Measurements from ENCODE around the gene CACNB2. TPM values are rescaled to one million over a fixed set of nuclear protein-coding genes. Genes with fewer than 3 reads are reported as not detected.

Gene CACNB2
- total RNA-seq, 2 experiments from 2014 or later: not detected

- intact Hi-C loops (cut with DNase I, micrococcal nuclease): no loop called here
- Mint-ChIP-seq H3K9me3 (ENCODE audit: low read depth) (no peaks in the 10 kb centered on the region), H3K4me3 (no peak overlapping the region), H3K27ac (no peak overlapping the region), H3K27me3 (no peaks in the 10 kb centered on the region), H3K4me1 (no peaks in the 10 kb centered on the region), H3K36me3 (ENCODE audit: low read depth) (no peaks in the 10 kb centered on the region)
- ATAC-seq (no peak), DNase-seq (no peak)
- ChIA-PET CTCF (no interaction called here), POLR2A (no interaction called here)
Observed at GRCh38 chr10:18303851-18304801, 163.9 kb downstream of the CACNB2 start.

DNA sequence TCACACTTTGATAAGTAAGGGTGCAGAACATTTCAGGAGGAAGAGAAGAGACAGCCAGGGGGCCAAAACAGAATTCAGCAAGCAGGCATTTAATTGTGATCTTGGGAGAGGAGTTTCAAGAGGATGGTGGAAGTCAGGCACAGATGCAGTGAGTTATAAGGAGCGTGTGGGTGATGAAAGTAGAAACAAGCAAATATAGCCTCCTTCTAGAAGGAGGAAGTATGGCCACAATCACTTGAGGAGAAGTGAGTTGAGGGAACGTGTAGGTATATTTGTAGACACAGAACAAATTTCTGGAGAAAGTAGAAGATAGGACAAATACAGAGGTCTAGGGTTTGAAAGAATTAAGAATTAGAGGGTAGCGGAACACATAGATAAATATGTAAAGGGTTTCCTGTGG lies 165.8 kb downstream of the CACNB2 start:
- ATAC-seq: no peak
- Mint-ChIP-seq H3K9me3 (ENCODE audit: low read depth) (no peaks in the 10 kb centered on the region), H3K4me3 (no peak overlapping the region)

DNA sequence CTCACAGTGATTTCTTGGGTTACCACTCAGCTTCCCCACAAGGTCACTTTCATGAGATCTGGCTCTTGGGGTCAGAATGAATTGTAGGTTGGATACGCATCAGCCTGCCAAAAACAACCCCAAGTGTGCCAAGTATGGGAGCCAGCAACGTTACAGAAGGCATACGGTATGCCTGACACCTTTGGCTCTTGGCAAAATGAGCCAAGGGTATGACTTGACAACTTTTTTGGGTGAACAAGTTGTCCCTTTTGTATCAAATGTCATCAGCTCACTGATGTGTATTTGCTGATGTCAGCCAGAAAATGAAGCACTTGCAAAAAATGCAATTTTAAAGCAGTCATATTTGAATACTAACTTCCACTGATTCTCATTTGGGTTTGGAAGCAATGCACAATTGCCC lies 168.4 kb downstream of the CACNB2 start:
- Mint-ChIP-seq H3K4me1 (no peaks in the 10 kb centered on the region), H3K9me3 (ENCODE audit: low read depth) (no peaks in the 10 kb centered on the region), H3K4me3 (no peak overlapping the region), H3K36me3 (ENCODE audit: low read depth) (no peaks in the 10 kb centered on the region), H3K27me3 (no peaks in the 10 kb centered on the region), H3K27ac (no peak overlapping the region)
- no peak for DNase-seq
- ChIA-PET CTCF (interaction anchor here (0.6 kb wide), 1 partner anchor 1217 kb away, joined by 3 read pairs; no protein-coding TSS in a partner anchor), POLR2A (no interaction called here)
- no peak for ATAC-seq
- intact Hi-C loops (cut with DNase I, micrococcal nuclease): no loop called here

More for the DNA sequence above, 165.8 kb downstream of the CACNB2 start:
- Mint-ChIP-seq H3K4me1 (no peaks in the 10 kb centered on the region), H3K27ac (no peak overlapping the region), H3K36me3 (ENCODE audit: low read depth) (no peaks in the 10 kb centered on the region), H3K27me3 (no peaks in the 10 kb centered on the region)
- intact Hi-C loops (cut with DNase I, micrococcal nuclease): no loop called here
- no peak for DNase-seq
- POLR2A ChIA-PET: no interaction called here
- CTCF ChIA-PET: no interaction called here

DNA sequence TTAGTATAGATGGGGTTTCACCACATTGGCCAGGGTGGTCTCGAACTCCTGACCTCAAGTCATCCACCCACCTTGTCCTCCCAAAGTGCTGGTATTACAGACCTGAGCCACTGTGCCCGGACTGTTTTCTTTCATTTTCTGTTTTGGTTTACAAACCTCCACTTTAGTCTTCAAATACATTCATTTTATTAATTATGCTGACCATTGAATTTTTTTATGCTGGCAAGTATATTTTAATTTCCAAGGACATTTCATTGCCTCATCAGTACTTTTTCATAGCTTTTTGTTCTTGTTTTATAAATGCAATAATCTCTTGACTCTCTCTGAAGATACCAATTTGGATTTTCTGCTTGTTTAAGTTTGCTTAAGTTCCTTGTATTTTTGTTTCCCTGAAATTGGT lies 170.5 kb downstream of the CACNB2 start:
- Mint-ChIP-seq H3K9me3 (ENCODE audit: low read depth) (no peaks in the 10 kb centered on the region), H3K4me1 (no peaks in the 10 kb centered on the region), H3K4me3 (no peak overlapping the region), H3K27me3 (no peaks in the 10 kb centered on the region), H3K27ac (no peak overlapping the region), H3K36me3 (ENCODE audit: low read depth) (no peaks in the 10 kb centered on the region)
- ChIA-PET POLR2A (no interaction called here), CTCF (no interaction called here)
- intact Hi-C loops (cut with DNase I, micrococcal nuclease): no loop called here
- DNase-seq (no peak), ATAC-seq (no peak)

DNA sequence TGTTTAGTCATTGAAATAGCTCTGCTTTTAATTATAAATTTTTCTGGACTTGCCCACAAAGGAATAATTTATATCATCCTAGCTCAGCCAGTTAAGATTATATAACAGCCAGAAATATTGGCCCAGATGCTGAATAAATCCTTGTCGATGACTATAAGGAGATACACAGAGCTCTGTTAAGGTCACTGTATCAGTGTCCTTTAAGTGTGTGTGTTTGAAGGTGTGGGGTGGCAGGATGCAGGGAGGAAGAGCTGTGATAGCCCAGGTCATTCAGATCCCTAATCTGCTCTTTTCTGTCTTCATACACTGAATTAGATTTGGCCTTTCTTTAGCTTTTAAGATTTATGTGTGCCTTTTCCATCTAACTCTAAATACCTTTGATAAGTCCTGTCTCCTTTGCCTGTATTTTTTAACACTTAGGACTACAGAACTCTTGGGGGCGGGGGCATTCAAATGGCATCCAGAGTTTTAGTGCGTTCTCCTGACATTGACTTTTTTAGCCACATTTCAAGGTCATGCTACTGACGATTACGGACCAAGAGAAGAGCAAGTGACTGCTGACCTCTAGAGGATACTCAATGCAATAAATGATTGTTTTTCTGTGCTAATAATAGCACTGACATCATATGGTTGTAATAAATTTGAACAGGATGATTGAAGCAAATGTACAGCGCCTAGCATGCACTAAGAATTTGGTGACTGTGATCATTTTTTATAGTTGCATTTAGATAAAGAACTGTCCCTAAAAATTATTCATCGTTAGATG lies 172.3 kb downstream of the CACNB2 start:
- no peaks in the 10 kb centered on the region for H3K36me3 Mint-ChIP-seq (ENCODE audit: low read depth)
- ChIA-PET POLR2A (no interaction called here), CTCF (interaction anchor here (1.0 kb wide), 1 partner anchor 491 kb away, joined by 4 read pairs; no protein-coding TSS in a partner anchor)
- intact Hi-C loops (cut with DNase I, micrococcal nuclease): no loop called here
- H3K27ac Mint-ChIP-seq: no peak overlapping the region
- H3K27me3 Mint-ChIP-seq: no peaks in the 10 kb centered on the region
- ATAC-seq: no peak
- H3K4me3 Mint-ChIP-seq: no peak overlapping the region
- no peaks in the 10 kb centered on the region for H3K4me1 Mint-ChIP-seq
- DNase-seq: no peak
- no peaks in the 10 kb centered on the region for H3K9me3 Mint-ChIP-seq (ENCODE audit: low read depth)

DNA sequence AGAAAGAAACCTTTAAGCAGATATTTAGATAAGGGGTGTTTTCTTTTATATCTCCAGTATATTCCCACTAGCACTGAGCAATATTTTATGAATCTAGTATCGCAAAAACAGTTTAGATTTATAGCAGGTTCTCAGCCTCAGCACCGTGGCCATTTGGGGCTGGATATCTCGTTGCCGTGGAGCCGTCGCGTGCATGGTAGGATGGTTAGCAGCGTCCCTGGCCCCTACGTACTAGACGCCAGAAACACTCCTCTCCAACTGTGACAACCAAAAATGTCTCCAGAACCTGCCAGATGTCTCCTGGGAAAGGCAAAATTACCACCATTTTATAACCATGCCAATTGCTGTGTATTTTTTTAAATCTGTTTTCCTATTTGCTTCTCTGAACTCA lies 172.9 kb downstream of the CACNB2 start:
- DNase-seq (no peak), ATAC-seq (no peak)
- H3K27me3 Mint-ChIP-seq: peaks cover 2% of the 10 kb centered on the region
- no peak overlapping the region for H3K4me3 Mint-ChIP-seq
- POLR2A ChIA-PET: no interaction called here
- H3K36me3 Mint-ChIP-seq (ENCODE audit: low read depth): no peaks in the 10 kb centered on the region
- intact Hi-C loops (cut with DNase I, micrococcal nuclease): no loop called here
- CTCF ChIA-PET: no interaction called here
- no peaks in the 10 kb centered on the region for H3K4me1 Mint-ChIP-seq
- H3K27ac Mint-ChIP-seq: no peak overlapping the region
- H3K9me3 Mint-ChIP-seq (ENCODE audit: low read depth): no peaks in the 10 kb centered on the region

- ChIA-PET POLR2A (no interaction called here), CTCF (no interaction called here)
- ATAC-seq: no peak
- H3K36me3 Mint-ChIP-seq (ENCODE audit: low read depth): no peaks in the 10 kb centered on the region
- DNase-seq: no peak
- peaks cover 2% of the 10 kb centered on the region for H3K27me3 Mint-ChIP-seq
- intact Hi-C loops (cut with DNase I, micrococcal nuclease): no loop called here
- H3K9me3 Mint-ChIP-seq (ENCODE audit: low read depth): no peaks in the 10 kb centered on the region
- no peaks in the 10 kb centered on the region for H3K4me1 Mint-ChIP-seq
- no peak overlapping the region for H3K4me3 Mint-ChIP-seq
- no peak overlapping the region for H3K27ac Mint-ChIP-seq
Observed at GRCh38 chr10:18313626-18314025, 173.4 kb downstream of the CACNB2 start.

DNA sequence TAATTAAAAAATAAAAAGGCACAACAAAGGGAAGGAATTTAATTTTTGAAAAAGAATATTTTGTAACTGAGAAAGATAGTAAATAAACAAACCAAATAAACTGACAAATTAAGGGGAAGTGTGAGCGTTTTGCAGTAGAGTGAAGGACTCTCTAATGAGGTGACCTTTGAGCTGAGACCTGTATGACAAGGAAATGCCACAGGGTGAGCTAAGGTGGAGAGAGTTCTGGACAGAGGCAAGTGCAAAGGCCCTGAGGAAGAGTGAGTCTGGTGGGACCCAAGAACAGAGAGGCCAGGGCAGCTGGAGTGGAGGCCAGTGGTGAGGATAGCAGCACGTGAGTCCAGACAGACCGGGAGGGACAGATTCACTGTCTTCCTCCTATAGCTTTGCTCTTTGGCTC lies 179.4 kb downstream of the CACNB2 start:
- H3K27me3 Mint-ChIP-seq: peaks cover 2% of the 10 kb centered on the region
- DNase-seq (no peak), ATAC-seq (no peak)
- H3K4me1 Mint-ChIP-seq: no peaks in the 10 kb centered on the region
- H3K4me3 Mint-ChIP-seq: no peak overlapping the region
- POLR2A ChIA-PET: interaction anchor here (0.6 kb wide), 1 partner anchor 32 kb away, joined by 12 read pairs; no protein-coding TSS in a partner anchor
- no peaks in the 10 kb centered on the region for H3K9me3 Mint-ChIP-seq (ENCODE audit: low read depth)
- H3K27ac Mint-ChIP-seq: no peak overlapping the region
- intact Hi-C loops (cut with DNase I, micrococcal nuclease): no loop called here
- H3K36me3 Mint-ChIP-seq (ENCODE audit: low read depth): no peaks in the 10 kb centered on the region
- CTCF ChIA-PET: interaction anchor here (0.6 kb wide), 1 partner anchor 454 kb away, joined by 3 read pairs; no protein-coding TSS in a partner anchor

GRCh38 chr10:18321371-18321770 lies 181.1 kb downstream of the CACNB2 start:
- POLR2A ChIA-PET: no interaction called here
- intact Hi-C loops (cut with DNase I, micrococcal nuclease): no loop called here
- H3K27ac Mint-ChIP-seq: no peak overlapping the region

DNA sequence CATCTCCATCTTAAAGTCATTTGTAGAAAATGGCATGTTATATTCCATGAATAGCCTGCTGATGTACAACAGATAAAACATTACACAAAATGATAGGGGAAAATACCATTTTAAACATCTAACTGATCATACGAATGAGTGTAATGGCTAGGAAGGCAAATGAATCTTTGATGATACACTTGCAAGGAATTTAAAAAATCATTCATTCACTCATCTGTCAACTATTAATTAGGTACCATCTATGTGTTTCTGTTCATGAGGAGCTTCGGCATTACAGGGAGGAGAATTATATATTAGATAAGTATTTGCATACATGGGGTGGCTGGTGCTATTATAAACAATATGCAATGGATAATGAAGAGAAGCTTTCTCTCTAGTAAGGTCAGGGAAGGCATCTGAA lies 183.7 kb downstream of the CACNB2 start:
- H3K4me1 Mint-ChIP-seq: no peaks in the 10 kb centered on the region
- no peak overlapping the region for H3K27ac Mint-ChIP-seq
- H3K27me3 Mint-ChIP-seq: peaks cover 2% of the 10 kb centered on the region
- no peak overlapping the region for H3K4me3 Mint-ChIP-seq
- intact Hi-C loops (cut with DNase I, micrococcal nuclease): no loop called here
- POLR2A ChIA-PET: interaction anchor here (0.8 kb wide), 1 partner anchor 340 kb away, joined by 5 read pairs; no protein-coding TSS in a partner anchor
- CTCF ChIA-PET: no interaction called here
- DNase-seq: no peak
- H3K36me3 Mint-ChIP-seq (ENCODE audit: low read depth): no peaks in the 10 kb centered on the region
- no peaks in the 10 kb centered on the region for H3K9me3 Mint-ChIP-seq (ENCODE audit: low read depth)
- no peak for ATAC-seq

More at GRCh38 chr10:18321371-18321770, 181.1 kb downstream of the CACNB2 start:
- Mint-ChIP-seq H3K27me3 (peaks cover 2% of the 10 kb centered on the region), H3K4me1 (no peaks in the 10 kb centered on the region), H3K36me3 (ENCODE audit: low read depth) (no peaks in the 10 kb centered on the region), H3K4me3 (no peak overlapping the region), H3K9me3 (ENCODE audit: low read depth) (no peaks in the 10 kb centered on the region)
- DNase-seq (no peak), ATAC-seq (no peak)
- CTCF ChIA-PET: no interaction called here

DNA sequence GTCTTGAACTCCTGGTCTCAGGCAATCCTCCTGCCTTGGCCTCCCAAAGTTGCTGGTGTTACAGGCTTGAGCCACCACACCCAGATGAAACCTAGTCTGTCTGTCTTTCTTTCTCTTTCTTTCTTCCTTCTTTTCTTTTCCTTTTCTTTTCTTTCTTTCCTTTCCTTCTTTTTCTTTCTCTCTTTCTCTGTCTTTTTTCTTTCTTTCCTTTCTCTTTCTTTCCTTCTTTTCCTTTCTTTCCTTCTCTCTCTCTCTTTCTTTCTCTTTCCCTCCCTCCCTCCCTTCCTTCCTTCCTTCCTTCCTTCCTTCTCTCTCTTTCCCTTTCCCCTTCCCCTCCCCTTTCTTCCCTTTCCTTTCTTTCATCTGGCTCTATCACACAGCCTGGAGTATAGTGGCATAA lies 185.2 kb downstream of the CACNB2 start:
- ATAC-seq (no peak), DNase-seq (no peak)
- POLR2A ChIA-PET: no interaction called here
- Mint-ChIP-seq H3K9me3 (ENCODE audit: low read depth) (no peaks in the 10 kb centered on the region), H3K36me3 (ENCODE audit: low read depth) (no peaks in the 10 kb centered on the region), H3K4me3 (no peak overlapping the region), H3K27ac (no peak overlapping the region), H3K4me1 (no peaks in the 10 kb centered on the region), H3K27me3 (peaks cover 2% of the 10 kb centered on the region)
- CTCF ChIA-PET: no interaction called here
- intact Hi-C loops (cut with DNase I, micrococcal nuclease): no loop called here

All from activated CD4-positive, alpha-beta T cell treated with anti-CD3 and anti-CD28 coated beads for 36 hours (primary cell).